NB4 (cell line): ENCODE data around the gene DNAI7.

Experiments used
- CTCF ChIP-seq: IDR thresholded peaks from one replicate; pipeline ENCODE4 v1.5.1; 2012; ENCODE audit warnings: low read depth, low read length
- MAX ChIP-seq: IDR thresholded peaks from 2 replicates; pipeline ENCODE4 v1.6.1; 2011; ENCODE audit warnings: low read depth, low read length
- MYC ChIP-seq: IDR thresholded peaks from 2 replicates; pipeline ENCODE4 v1.6.1; 2011; ENCODE audit warnings: low read depth, low read length

- TF ChIP-seq CTCF (no peak), MAX (no peak), MYC (no peak)
Observed at GRCh38 chr12:25186038-25186787, 8.7 kb downstream of the DNAI7 start.
